Fibroblast of lung (primary cell): Measurements from ENCODE around the gene CBFA2T2.

ENCODE experiments used
- EZH2 ChIP-seq: IDR thresholded peaks from 2 replicates; pipeline ENCODE4 v1.5.1; 2012; ENCODE audit warnings: low read length, control low read depth, mild to moderate bottlenecking; ENCODE audit errors: missing control alignments
- TF ChIP-seq, protein P1 (sequence below), 2 donors: IDR thresholded peaks in 1 of 2; conservative IDR thresholded peaks in 1 of 2; 1 replicate in 1 of 2; 2 replicates in 1 of 2; pipeline ENCODE4 v1.5.1; 2011 to 2012; ENCODE audit warnings: low read length in 2 of 2, control low read depth in 1 of 2, inconsistent platforms in 1 of 2, low read depth in 1 of 2, mild to moderate bottlenecking in 1 of 2

DNA sequence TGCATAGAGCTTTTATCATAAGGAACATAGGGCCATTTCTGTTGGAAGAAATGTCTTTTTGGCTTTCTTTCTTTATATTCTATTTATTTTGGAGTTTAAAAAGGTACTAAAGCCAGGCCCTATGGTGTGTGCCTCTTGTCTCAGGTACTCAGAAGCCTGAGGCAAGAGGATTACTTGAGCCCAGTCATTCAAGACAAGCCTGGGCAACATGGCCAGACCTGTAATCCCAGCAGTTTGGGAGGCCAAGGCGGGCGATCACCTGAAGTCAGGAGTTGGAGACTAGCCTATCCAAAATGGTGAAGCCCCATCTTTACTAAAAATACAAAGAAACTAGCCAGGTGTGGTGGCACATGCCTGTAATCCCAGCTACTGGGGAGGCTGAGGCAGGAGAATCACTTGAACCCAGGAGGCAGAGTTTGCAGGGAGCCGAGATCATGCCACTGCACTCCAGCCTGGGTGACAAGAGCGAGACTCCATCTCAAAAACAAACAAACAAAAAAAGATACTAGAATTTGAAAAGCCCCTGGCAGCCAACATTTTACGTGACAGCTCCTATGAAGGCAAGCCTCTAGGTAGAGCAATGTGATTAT is 80.0 kb downstream of the CBFA2T2 start:
- TF ChIP-seq, protein P1, sequence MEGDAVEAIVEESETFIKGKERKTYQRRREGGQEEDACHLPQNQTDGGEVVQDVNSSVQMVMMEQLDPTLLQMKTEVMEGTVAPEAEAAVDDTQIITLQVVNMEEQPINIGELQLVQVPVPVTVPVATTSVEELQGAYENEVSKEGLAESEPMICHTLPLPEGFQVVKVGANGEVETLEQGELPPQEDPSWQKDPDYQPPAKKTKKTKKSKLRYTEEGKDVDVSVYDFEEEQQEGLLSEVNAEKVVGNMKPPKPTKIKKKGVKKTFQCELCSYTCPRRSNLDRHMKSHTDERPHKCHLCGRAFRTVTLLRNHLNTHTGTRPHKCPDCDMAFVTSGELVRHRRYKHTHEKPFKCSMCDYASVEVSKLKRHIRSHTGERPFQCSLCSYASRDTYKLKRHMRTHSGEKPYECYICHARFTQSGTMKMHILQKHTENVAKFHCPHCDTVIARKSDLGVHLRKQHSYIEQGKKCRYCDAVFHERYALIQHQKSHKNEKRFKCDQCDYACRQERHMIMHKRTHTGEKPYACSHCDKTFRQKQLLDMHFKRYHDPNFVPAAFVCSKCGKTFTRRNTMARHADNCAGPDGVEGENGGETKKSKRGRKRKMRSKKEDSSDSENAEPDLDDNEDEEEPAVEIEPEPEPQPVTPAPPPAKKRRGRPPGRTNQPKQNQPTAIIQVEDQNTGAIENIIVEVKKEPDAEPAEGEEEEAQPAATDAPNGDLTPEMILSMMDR (conservative IDR thresholded peaks at IDR 0.05 in 1 of 2, IDR thresholded peaks at IDR 0.05 in 1 of 2; ENCODE audit: low read depth in 1 of 2, low read length in 2 of 2): no peak
- TF ChIP-seq EZH2: no peak
